ENCODE measurements around the gene POMT2. TPM values are rescaled to one million over a fixed set of nuclear protein-coding genes. Genes with fewer than 3 reads are reported as not detected.

Gene POMT2, protein sequence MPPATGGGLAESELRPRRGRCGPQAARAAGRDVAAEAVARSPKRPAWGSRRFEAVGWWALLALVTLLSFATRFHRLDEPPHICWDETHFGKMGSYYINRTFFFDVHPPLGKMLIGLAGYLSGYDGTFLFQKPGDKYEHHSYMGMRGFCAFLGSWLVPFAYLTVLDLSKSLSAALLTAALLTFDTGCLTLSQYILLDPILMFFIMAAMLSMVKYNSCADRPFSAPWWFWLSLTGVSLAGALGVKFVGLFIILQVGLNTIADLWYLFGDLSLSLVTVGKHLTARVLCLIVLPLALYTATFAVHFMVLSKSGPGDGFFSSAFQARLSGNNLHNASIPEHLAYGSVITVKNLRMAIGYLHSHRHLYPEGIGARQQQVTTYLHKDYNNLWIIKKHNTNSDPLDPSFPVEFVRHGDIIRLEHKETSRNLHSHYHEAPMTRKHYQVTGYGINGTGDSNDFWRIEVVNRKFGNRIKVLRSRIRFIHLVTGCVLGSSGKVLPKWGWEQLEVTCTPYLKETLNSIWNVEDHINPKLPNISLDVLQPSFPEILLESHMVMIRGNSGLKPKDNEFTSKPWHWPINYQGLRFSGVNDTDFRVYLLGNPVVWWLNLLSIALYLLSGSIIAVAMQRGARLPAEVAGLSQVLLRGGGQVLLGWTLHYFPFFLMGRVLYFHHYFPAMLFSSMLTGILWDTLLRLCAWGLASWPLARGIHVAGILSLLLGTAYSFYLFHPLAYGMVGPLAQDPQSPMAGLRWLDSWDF
- total RNA-seq (2014; rRNA removed; shearing (Covaris generic)) (5.9 and 8.2 TPM in 2 replicates), total RNA-seq (2022) (28.3 and 31.4 TPM in 2 replicates), Bru-seq, nascent RNA (percentile 54 among the genes with signal in this experiment), BruChase-seq, experiment 1, labeled RNA remaining after a 6-hour chase (percentile 55 among the genes with signal in this experiment), BruChase-seq, experiment 2, labeled RNA remaining after a 2-hour chase (percentile 56 among the genes with signal in this experiment)
- long read RNA-seq, full-length matches to known transcripts, result 1 of 12 reads
- long read RNA-seq, partial matches to known transcripts, result 5 of 12 reads
- long read RNA-seq, other reads (novel, unspliced or antisense), result 6 of 12 reads

GRCh38 chr14:77320238-77320935 lies at the start of gene POMT2:
Gene POMT2 (minus strand): TSS chr14:77320883. CDS start chr14:77320681, 202 bp downstream.
- DNase-seq (ENCODE audit: low spot score), result peak; percentile 92
- ChIA-PET CTCF (ENCODE audit: unreplicated experiment) (interaction anchor here (0.6 kb wide), 1 partner anchor 53 kb away, joined by 4 read pairs; no protein-coding TSS in a partner anchor), POLR2A (interaction anchor here (0.6 to 2.4 kb wide), 7 partner anchors 55 to 1881 kb away, joined by 3 to 7 read pairs (median 4); partner anchors contain the start of genes SAMD15, TMED8 and TMEM63C)
- no peaks in the 10 kb centered on the region for H3K9me3 ChIP-seq (ENCODE audit: low read length)
- H3K4me3 ChIP-seq (ENCODE audit: low read depth, low read length, poor library complexity, severe bottlenecking), result peak within 1 kb of the TSS; percentile 81
- H3K9me2 ChIP-seq (ENCODE audit: insufficient read depth, low read length), result no peaks in the 10 kb centered on the region
- H4K20me1 ChIP-seq (ENCODE audit: insufficient read depth, low read length), result no peaks in the 10 kb centered on the region
- no peaks in the 10 kb centered on the region for H3K36me3 ChIP-seq (ENCODE audit: insufficient read depth, low read length)
- H3K27ac ChIP-seq (ENCODE audit: low read depth, low read length, poor library complexity, severe bottlenecking), result peak within 1 kb of the TSS; percentile 80
- intact Hi-C loops (cut with micrococcal nuclease; ENCODE audit: unreplicated experiment), result loop anchor here (1.0 to 2.0 kb wide), 3 partner anchors 222 to 296 kb away; partner anchors contain the start of genes CIPC and SPTLC2
- TF ChIP-seq CTCF (conservative IDR thresholded peaks at IDR 0.05; ENCODE audit: low read length) (peak; percentile 51; the same call in 1 of the 2 replicates), EZH2phosphoT487 (IDR thresholded peaks at IDR 0.05; ENCODE audit: borderline replicate concordance, low read depth, low read length) (no peak)
- peaks cover 25% of the 10 kb centered on the region for H3K4me1 ChIP-seq (ENCODE audit: insufficient read depth, low read length, poor library complexity, severe bottlenecking)
- peak within 1 kb of the TSS; percentile 81 for H2AFZ ChIP-seq (ENCODE audit: low read length)
- BruUV-seq (replicated peaks), result no TSS peak
- peak within 1 kb of the TSS; percentile 96 for H3K4me2 ChIP-seq (ENCODE audit: low read length)
- H3K79me2 ChIP-seq (ENCODE audit: insufficient read depth, low read depth, low read length), result peaks cover 16% of the 10 kb centered on the region; the same call in 1 of the 2 replicates

DNA sequence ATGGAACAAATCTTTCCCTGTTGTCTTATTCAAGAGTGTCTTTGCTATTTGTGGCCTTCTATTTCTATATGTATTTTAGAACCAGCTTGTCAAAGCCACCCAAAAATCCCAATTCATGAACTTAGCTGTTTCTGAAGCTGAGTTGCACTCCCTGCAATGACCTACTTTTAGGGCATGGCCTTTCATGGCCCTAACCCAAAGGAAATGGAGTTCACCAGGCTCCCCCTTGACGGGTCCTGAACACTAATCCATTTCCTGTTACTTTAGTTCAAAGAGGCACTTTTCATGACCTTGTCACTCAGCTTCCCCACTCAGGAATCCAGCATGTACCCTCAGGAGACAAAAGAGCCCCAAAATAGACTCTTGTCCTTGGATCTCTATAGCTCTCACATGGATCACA lies 48.6 kb upstream of the POMT2 start:
- no TSS peak for BruUV-seq (replicated peaks)
- CTCF ChIA-PET (ENCODE audit: unreplicated experiment), result no interaction called here

More for the DNA sequence above, 48.6 kb upstream of the POMT2 start:
- no peaks in the 10 kb centered on the region for H4K20me1 ChIP-seq (ENCODE audit: insufficient read depth, low read length)
- peaks cover 84% of the 10 kb centered on the region for H3K79me2 ChIP-seq (ENCODE audit: insufficient read depth, low read depth, low read length)
- POLR2A ChIA-PET, result interaction anchor here (0.7 to 1.0 kb wide), 4 partner anchors 12 to 38 kb away, joined by 3 to 8 read pairs (median 5); no protein-coding TSS in a partner anchor
- DNase-seq (ENCODE audit: low spot score), result peak; percentile 33
- no peak overlapping the region for H3K4me3 ChIP-seq (ENCODE audit: low read depth, low read length, poor library complexity, severe bottlenecking)
- no peak overlapping the region for H2AFZ ChIP-seq (ENCODE audit: low read length)
- peak overlapping the region; percentile 1 for H3K27ac ChIP-seq (ENCODE audit: low read depth, low read length, poor library complexity, severe bottlenecking)
- intact Hi-C loops (cut with micrococcal nuclease; ENCODE audit: unreplicated experiment), result no loop called here
- H3K9me3 ChIP-seq (ENCODE audit: low read length), result no peaks in the 10 kb centered on the region
- peaks cover 74% of the 10 kb centered on the region for H3K4me1 ChIP-seq (ENCODE audit: insufficient read depth, low read length, poor library complexity, severe bottlenecking)
- no peak for TF ChIP-seq CTCF (conservative IDR thresholded peaks at IDR 0.05; ENCODE audit: low read length)
- TF ChIP-seq EZH2phosphoT487 (IDR thresholded peaks at IDR 0.05; ENCODE audit: borderline replicate concordance, low read depth, low read length), result no peak
- no peaks in the 10 kb centered on the region for H3K9me2 ChIP-seq (ENCODE audit: insufficient read depth, low read length)
- H3K36me3 ChIP-seq (ENCODE audit: insufficient read depth, low read length), result peaks cover 32% of the 10 kb centered on the region
- peak overlapping the region; percentile 5 for H3K4me2 ChIP-seq (ENCODE audit: low read length)
